Sigmoid colon (tissue), 4 donors: ENCODE measurements around the gene CTNNA2.

Experiments used
- POLR2A ChIP-seq, 2 donors: fragments of 450-650 bp; IDR thresholded peaks; one replicate each; pipeline ENCODE4 v1.6.1; 2016; ENCODE audit warnings: antibody characterized with exemption in 2 of 2, mild to moderate bottlenecking in 2 of 2, moderate library complexity in 2 of 2
- POLR2AphosphoS5 ChIP-seq, 4 donors: sonication (generic); formaldehyde crosslinking; IDR thresholded peaks; one replicate each; pipeline ENCODE4 v1.6.1; 2017; ENCODE audit warnings: antibody characterized with exemption in 4 of 4
- TF ChIP-seq, protein P1 (sequence below), 4 experiments: fragments of 450-650 bp in 3 of 4; fragments of 200-600 bp in 1 of 4; IDR thresholded peaks; one replicate each; pipeline ENCODE4 v1.5.1; 2016 to 2019; ENCODE audit warnings: antibody characterized with exemption in 4 of 4, mild to moderate bottlenecking in 3 of 4, moderate library complexity in 2 of 4

DNA sequence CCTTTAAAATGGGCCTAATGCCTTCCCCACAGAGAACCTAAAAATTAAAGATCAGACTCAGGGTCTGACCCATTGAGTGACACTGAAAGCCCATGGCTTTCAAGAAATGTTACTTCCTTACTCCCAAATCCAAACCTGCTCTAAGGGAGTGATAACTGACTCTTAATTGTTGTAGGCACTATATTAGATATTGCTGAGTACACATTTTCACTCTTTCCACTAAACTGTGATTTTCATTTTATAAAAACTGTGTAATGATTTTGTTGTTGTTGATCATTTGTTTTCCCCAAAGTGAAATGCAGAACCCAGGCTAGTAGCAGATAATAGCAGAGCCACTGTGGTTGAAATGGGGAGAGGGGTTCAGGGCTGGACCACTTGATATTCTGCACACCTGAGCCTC lies 704.6 kb downstream of the CTNNA2 start:
- TF ChIP-seq, protein P1, sequence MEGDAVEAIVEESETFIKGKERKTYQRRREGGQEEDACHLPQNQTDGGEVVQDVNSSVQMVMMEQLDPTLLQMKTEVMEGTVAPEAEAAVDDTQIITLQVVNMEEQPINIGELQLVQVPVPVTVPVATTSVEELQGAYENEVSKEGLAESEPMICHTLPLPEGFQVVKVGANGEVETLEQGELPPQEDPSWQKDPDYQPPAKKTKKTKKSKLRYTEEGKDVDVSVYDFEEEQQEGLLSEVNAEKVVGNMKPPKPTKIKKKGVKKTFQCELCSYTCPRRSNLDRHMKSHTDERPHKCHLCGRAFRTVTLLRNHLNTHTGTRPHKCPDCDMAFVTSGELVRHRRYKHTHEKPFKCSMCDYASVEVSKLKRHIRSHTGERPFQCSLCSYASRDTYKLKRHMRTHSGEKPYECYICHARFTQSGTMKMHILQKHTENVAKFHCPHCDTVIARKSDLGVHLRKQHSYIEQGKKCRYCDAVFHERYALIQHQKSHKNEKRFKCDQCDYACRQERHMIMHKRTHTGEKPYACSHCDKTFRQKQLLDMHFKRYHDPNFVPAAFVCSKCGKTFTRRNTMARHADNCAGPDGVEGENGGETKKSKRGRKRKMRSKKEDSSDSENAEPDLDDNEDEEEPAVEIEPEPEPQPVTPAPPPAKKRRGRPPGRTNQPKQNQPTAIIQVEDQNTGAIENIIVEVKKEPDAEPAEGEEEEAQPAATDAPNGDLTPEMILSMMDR (IDR thresholded peaks at IDR 0.05) = no peak
- TF ChIP-seq POLR2A (IDR thresholded peaks at IDR 0.05) = no peak
- TF ChIP-seq POLR2AphosphoS5 (IDR thresholded peaks at IDR 0.05) = no peak
